ENCODE data around the gene TCOF1. TPM values are rescaled to one million over a fixed set of nuclear protein-coding genes. Genes with fewer than 3 reads are reported as not detected.

Gene TCOF1, protein sequence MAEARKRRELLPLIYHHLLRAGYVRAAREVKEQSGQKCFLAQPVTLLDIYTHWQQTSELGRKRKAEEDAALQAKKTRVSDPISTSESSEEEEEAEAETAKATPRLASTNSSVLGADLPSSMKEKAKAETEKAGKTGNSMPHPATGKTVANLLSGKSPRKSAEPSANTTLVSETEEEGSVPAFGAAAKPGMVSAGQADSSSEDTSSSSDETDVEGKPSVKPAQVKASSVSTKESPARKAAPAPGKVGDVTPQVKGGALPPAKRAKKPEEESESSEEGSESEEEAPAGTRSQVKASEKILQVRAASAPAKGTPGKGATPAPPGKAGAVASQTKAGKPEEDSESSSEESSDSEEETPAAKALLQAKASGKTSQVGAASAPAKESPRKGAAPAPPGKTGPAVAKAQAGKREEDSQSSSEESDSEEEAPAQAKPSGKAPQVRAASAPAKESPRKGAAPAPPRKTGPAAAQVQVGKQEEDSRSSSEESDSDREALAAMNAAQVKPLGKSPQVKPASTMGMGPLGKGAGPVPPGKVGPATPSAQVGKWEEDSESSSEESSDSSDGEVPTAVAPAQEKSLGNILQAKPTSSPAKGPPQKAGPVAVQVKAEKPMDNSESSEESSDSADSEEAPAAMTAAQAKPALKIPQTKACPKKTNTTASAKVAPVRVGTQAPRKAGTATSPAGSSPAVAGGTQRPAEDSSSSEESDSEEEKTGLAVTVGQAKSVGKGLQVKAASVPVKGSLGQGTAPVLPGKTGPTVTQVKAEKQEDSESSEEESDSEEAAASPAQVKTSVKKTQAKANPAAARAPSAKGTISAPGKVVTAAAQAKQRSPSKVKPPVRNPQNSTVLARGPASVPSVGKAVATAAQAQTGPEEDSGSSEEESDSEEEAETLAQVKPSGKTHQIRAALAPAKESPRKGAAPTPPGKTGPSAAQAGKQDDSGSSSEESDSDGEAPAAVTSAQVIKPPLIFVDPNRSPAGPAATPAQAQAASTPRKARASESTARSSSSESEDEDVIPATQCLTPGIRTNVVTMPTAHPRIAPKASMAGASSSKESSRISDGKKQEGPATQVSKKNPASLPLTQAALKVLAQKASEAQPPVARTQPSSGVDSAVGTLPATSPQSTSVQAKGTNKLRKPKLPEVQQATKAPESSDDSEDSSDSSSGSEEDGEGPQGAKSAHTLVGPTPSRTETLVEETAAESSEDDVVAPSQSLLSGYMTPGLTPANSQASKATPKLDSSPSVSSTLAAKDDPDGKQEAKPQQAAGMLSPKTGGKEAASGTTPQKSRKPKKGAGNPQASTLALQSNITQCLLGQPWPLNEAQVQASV (N-terminal part only)
- total RNA-seq, result 20.2 and 34.0 TPM in 2 replicates

DNA sequence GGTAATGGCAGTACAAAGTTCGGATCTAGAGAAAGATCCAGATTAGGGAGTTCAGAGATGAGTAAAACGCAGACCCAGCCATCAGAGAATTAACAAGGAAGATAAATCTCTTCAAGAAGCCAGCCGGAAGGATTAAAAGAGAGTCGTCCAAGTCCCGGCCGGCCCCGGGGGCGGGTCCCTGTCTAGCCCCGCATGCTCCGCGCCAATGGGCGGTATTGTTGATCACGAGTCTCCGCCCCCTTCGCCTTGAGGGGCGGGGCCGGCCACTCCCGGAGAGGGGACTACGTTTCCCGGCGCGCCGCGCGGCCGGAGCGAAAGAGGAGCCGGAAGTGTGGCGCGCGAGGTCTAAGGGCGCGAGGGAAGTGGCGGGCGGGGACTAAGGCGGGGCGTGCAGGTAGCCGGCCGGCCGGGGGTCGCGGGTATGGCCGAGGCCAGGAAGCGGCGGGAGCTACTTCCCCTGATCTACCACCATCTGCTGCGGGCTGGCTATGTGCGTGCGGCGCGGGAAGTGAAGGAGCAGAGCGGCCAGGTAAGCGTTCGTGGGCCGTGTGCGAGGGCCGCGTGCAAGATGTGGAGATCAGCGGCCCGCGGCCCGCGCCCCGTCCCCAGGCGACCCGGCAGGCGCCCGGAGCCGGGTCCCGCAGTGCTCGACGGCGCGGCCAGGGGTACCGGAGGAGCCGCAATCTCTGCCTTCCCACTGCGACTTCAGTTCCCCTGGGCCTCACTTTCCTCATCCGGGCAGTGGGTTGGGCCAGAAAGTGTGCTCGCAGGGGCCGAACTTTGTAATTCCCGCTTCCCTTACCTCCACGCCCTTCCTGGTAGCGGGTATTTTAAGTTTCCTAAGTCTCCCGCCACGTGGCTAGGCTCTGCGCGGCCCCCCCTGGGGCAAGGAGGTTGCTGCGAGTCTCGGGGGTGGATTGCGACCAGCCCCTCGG, at the start of gene TCOF1:
TSS of gene TCOF1 (plus strand) at position 372 of the 935 bp plus-strand sequence. CDS start at position 422, 50 bp downstream.

DNA sequence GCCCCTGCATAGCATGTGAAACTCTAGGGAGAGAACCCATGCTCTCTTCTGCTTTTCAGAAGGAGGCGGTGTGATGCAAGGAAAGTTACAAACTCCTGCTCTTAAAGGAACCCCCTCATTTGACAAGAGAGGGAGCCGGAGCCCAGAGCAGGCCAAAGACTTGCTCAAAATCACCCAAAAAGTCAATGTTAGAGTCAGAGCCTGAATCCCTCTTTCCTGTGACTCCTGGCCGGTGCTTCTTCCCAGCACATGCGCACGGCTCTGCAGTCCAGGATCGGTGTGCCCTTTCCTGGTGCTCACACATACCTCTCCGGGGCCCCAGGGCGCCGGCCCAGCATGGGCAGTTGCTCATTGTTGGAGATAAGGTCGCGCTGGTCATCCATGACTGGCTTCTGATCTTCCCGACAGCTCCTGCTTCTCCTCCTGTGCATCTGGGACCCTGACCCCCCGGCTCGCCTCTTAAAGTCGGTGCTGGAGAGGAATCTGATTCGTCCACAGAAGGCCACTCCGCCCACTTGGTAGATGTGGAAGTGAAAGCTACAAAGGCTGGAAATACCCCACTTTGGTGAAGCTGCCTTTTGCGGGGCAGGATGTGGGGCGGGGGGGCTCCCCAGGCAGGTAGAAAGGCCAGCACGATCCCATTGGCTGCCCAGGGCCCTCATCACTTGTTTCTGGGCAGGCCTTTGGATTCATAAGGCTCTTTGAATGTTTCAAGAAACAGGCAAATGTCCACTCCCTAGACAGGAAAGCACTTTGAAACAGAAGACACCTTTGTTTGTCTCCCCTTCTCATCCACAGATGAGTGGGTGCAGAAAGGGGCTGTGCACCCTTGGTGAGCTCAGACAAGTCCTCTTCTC, 55.0 kb downstream of the TCOF1 start, which contains the start of gene CD74:
TSS of gene CD74 (minus strand) at position 592 of the 857 bp plus-strand sequence. CDS start at position 431, 161 bp downstream.

Other genes starting within 250 kb of the TCOF1 start
- 253 and 297 TPM in 2 replicates for gene PDGFRB, start 201.9 kb upstream of the TCOF1 start, total RNA-seq
- not detected in 2 replicates for gene CDX1, start 190.9 kb upstream of the TCOF1 start, total RNA-seq
- gene SLC6A7, start 167.6 kb upstream of the TCOF1 start, total RNA-seq, result not detected in 2 replicates
- gene CAMK2A, start 67.9 kb upstream of the TCOF1 start, total RNA-seq, result 0.20 and 0.73 TPM in 2 replicates
- 2.0 and 2.2 TPM in 2 replicates for gene ARSI, start 54.8 kb upstream of the TCOF1 start, total RNA-seq
- gene CD74, start 55.2 kb downstream of the TCOF1 start, total RNA-seq, result 0.37 and 0.98 TPM in 2 replicates
- gene RPS14, start 92.0 kb downstream of the TCOF1 start, total RNA-seq, result 1,816 and 6,180 TPM in 2 replicates
- 38.9 and 45.4 TPM in 2 replicates for gene NDST1, start 150.4 kb downstream of the TCOF1 start, total RNA-seq